K562 (cell line): ENCODE results near the gene COL7A1.

Experiments used
- GATA2 ChIP-seq: sonication (generic); formaldehyde crosslinking; IDR thresholded peaks from 2 replicates; pipeline ENCODE4 v1.4.0; 2020; ENCODE audit warnings: mild to moderate bottlenecking, missing genetic modification reagents
- GTF2E2 ChIP-seq: fragments of 200-800 bp; sonication (Bioruptor generic); IDR thresholded peaks from 2 replicates; pipeline ENCODE4 v1.6.1; 2016; ENCODE audit warnings: missing genetic modification characterization, missing compliant biosample characterization
- HNRNPLL ChIP-seq: fragments of 200-400 bp; formaldehyde crosslinking; IDR thresholded peaks from 2 replicates; pipeline ENCODE4 v1.6.1; 2017; ENCODE audit warnings: low read length, low read depth, mild to moderate bottlenecking; ENCODE audit not compliant: poor library complexity, severe bottlenecking
- HNRNPUL1 ChIP-seq: fragments of 200-400 bp; formaldehyde crosslinking; IDR thresholded peaks from 2 replicates; pipeline ENCODE4 v1.6.1; 2017; ENCODE audit warnings: low read length
- JUN ChIP-seq, 2 experiments: sonication (generic) in 1 of 2; formaldehyde crosslinking in 1 of 2; IDR thresholded peaks; 2 replicates each; pipeline versions ENCODE4 v1.6.1 to v1.8.0; 2012 to 2022; ENCODE audit warnings: borderline replicate concordance in 2 of 2, mild to moderate bottlenecking in 2 of 2, improper control_type of control experiment in 1 of 2, low read depth in 1 of 2, low read length in 1 of 2, missing genetic modification reagents in 1 of 2
- JUNB ChIP-seq: fragments of 450-650 bp; formaldehyde crosslinking; conservative IDR thresholded peaks from 2 replicates; pipeline ENCODE4 v1.4.0; 2020; ENCODE audit warnings: mild to moderate bottlenecking
- POLR2A ChIP-seq: fragments of 450-650 bp; conservative IDR thresholded peaks from 2 replicates; pipeline ENCODE4 v1.6.1; 2016
- TAF15 ChIP-seq: fragments of 200-400 bp; formaldehyde crosslinking; IDR thresholded peaks from 2 replicates; pipeline ENCODE4 v1.6.1; 2017; ENCODE audit warnings: mild to moderate bottlenecking, low read depth, low read length, moderate library complexity
- XRCC3 ChIP-seq: fragments of 450-650 bp; IDR thresholded peaks from 2 replicates; pipeline ENCODE4 v1.6.1; 2017; ENCODE audit warnings: mild to moderate bottlenecking, moderate library complexity
- ZNF143 ChIP-seq: sonication (generic); formaldehyde crosslinking; IDR thresholded peaks from 2 replicates; pipeline ENCODE4 v1.9.0; 2022; ENCODE audit warnings: mild to moderate bottlenecking, missing genetic modification reagents
- ZNF24 ChIP-seq: fragments of 450-650 bp; IDR thresholded peaks from 2 replicates; pipeline ENCODE4 v1.6.1; 2016
- TF ChIP-seq, protein P1 (sequence below): fragments of 450-650 bp; formaldehyde crosslinking; IDR thresholded peaks from 2 replicates; pipeline ENCODE4 v1.4.0; 2020; ENCODE audit warnings: mild to moderate bottlenecking, moderate library complexity
- TF ChIP-seq, protein P2 (sequence below), 2 experiments: fragments of 150-350 bp in 1 of 2; IDR thresholded peaks; 2 replicates each; pipeline ENCODE4 v1.6.1; 2012 to 2016; ENCODE audit warnings: low read depth in 2 of 2, low read length in 2 of 2, mild to moderate bottlenecking in 1 of 2, moderate library complexity in 1 of 2

DNA sequence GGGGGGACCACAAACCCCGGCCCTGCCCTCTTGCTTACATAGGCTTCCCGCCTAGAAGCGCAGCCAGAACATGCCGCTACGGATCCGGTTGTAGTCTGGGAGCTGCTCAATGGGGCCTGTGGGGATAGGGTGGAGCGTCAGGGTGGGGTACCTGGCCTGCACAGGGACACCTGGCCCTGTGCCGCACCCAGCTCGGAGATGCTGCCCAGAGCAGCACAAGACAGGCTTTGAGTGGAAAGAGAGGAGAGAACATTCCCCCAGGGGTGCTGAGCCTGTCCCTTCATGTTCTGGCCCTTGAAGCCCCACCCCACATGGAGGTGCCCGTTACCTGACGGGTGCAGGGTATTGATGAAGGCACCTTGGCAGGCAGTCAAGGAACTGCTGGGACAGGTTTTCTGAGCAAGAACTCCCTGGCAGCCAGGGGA lies 4.0 kb upstream of the COL7A1 start:
- TF ChIP-seq JUN (IDR thresholded peaks at IDR 0.05; ENCODE audit: borderline replicate concordance, low read depth, low read length) (no peak), JUN (CRISPR knock-in tag; IDR thresholded peaks at IDR 0.05; ENCODE audit: borderline replicate concordance) (no peak), ZNF24 (no peak), JUNB (CRISPR knock-in tag) (no peak), XRCC3 (no peak), ZNF143 (no peak), HNRNPUL1 (no peak), GTF2E2 (tag) (no peak), GATA2 (no peak), TAF15 (no peak), POLR2A (no peak), HNRNPLL (no peak)
- TF ChIP-seq, protein P1, sequence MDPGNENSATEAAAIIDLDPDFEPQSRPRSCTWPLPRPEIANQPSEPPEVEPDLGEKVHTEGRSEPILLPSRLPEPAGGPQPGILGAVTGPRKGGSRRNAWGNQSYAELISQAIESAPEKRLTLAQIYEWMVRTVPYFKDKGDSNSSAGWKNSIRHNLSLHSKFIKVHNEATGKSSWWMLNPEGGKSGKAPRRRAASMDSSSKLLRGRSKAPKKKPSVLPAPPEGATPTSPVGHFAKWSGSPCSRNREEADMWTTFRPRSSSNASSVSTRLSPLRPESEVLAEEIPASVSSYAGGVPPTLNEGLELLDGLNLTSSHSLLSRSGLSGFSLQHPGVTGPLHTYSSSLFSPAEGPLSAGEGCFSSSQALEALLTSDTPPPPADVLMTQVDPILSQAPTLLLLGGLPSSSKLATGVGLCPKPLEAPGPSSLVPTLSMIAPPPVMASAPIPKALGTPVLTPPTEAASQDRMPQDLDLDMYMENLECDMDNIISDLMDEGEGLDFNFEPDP (CRISPR knock-in tag): no peak
- TF ChIP-seq, protein P2, sequence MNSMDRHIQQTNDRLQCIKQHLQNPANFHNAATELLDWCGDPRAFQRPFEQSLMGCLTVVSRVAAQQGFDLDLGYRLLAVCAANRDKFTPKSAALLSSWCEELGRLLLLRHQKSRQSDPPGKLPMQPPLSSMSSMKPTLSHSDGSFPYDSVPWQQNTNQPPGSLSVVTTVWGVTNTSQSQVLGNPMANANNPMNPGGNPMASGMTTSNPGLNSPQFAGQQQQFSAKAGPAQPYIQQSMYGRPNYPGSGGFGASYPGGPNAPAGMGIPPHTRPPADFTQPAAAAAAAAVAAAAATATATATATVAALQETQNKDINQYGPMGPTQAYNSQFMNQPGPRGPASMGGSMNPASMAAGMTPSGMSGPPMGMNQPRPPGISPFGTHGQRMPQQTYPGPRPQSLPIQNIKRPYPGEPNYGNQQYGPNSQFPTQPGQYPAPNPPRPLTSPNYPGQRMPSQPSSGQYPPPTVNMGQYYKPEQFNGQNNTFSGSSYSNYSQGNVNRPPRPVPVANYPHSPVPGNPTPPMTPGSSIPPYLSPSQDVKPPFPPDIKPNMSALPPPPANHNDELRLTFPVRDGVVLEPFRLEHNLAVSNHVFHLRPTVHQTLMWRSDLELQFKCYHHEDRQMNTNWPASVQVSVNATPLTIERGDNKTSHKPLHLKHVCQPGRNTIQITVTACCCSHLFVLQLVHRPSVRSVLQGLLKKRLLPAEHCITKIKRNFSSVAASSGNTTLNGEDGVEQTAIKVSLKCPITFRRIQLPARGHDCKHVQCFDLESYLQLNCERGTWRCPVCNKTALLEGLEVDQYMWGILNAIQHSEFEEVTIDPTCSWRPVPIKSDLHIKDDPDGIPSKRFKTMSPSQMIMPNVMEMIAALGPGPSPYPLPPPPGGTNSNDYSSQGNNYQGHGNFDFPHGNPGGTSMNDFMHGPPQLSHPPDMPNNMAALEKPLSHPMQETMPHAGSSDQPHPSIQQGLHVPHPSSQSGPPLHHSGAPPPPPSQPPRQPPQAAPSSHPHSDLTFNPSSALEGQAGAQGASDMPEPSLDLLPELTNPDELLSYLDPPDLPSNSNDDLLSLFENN (IDR thresholded peaks at IDR 0.05; ENCODE audit: low read depth in 2 of 2, low read length in 2 of 2): no peak
